ENCODE results near the gene SCO2. TPM values are rescaled to one million over a fixed set of nuclear protein-coding genes. Genes with fewer than 3 reads are reported as not detected.

The SCO2 gene
- total and polyA plus RNA-seq, 2 experiments from 2014 or later = 2.0 to 11.2 TPM

- H3K79me2 ChIP-seq = peaks cover 46% of the 10 kb centered on the region
- H4K20me1 ChIP-seq (ENCODE audit: insufficient read depth, poor library complexity, severe bottlenecking) = peaks cover 45% of the 10 kb centered on the region
- H3K4me3 ChIP-seq = peak within 1 kb of the TSS; percentile 53
- H3K27me3 ChIP-seq = peaks cover 10% of the 10 kb centered on the region
- peak; percentile 97 for DNase-seq (ENCODE audit: low spot score)
- 8% methylated on average over 30 of the region's 97 CpGs for WGBS (ENCODE audit: low lambda C conversion rate, missing lambda C conversion rate)
- no peaks in the 10 kb centered on the region for H3K9me2 ChIP-seq (replicated peaks; ENCODE audit: insufficient read depth)
- peak within 1 kb of the TSS; percentile 85 for H3K27ac ChIP-seq
- H3K9me3 ChIP-seq (ENCODE audit: low read depth) = no peaks in the 10 kb centered on the region
- peaks cover 34% of the 10 kb centered on the region for H3K4me1 ChIP-seq (ENCODE audit: insufficient read depth)
- TF ChIP-seq EZH2 (IDR thresholded peaks at IDR 0.05; ENCODE audit: borderline replicate concordance) (no peak), CTCF (IDR thresholded peaks at IDR 0.05; ENCODE audit: poor library complexity) (no peak), EZH2phosphoT487 (IDR thresholded peaks at IDR 0.05; ENCODE audit: low read depth, severe bottlenecking, unreplicated experiment) (no peak)
- H2AFZ ChIP-seq = peak within 1 kb of the TSS; percentile 71
- no peaks in the 10 kb centered on the region for H3K36me3 ChIP-seq (replicated peaks; ENCODE audit: insufficient read depth, low read depth)
- H3K4me2 ChIP-seq = peak within 1 kb of the TSS; percentile 89
Measured at GRCh38 chr22:50474710-50475651, 50.4 kb downstream of the SCO2 start, which contains the start of gene SBF1. SBF1 (minus strand) TSS chr22:50475035; CDS start chr22:50474840, 195 bp downstream.

GRCh38 chr22:50473855-50474671 lies 51.3 kb downstream of the SCO2 start:
- Histone ChIP-seq H3K9me3 (ENCODE audit: low read depth) (no peaks in the 10 kb centered on the region), H3K4me1 (ENCODE audit: insufficient read depth) (peaks cover 42% of the 10 kb centered on the region), H3K27ac (peak overlapping the region; percentile 85), H3K9me2 (replicated peaks; ENCODE audit: insufficient read depth) (no peaks in the 10 kb centered on the region), H3K27me3 (peaks cover 1% of the 10 kb centered on the region), H3K4me2 (peak overlapping the region; percentile 83), H4K20me1 (ENCODE audit: insufficient read depth, poor library complexity, severe bottlenecking) (peaks cover 54% of the 10 kb centered on the region), H3K36me3 (replicated peaks; ENCODE audit: insufficient read depth, low read depth) (no peaks in the 10 kb centered on the region), H2AFZ (no peak overlapping the region), H3K79me2 (peaks cover 56% of the 10 kb centered on the region), H3K4me3 (peak overlapping the region; percentile 44)
- peak; percentile 75 for DNase-seq (ENCODE audit: low spot score)
- WGBS (ENCODE audit: low lambda C conversion rate, missing lambda C conversion rate) = 22% methylated on average over 21 of the region's 62 CpGs
- no peak for TF ChIP-seq EZH2 (IDR thresholded peaks at IDR 0.05; ENCODE audit: borderline replicate concordance)
- no peak for TF ChIP-seq EZH2phosphoT487 (IDR thresholded peaks at IDR 0.05; ENCODE audit: low read depth, severe bottlenecking, unreplicated experiment)
- TF ChIP-seq CTCF (IDR thresholded peaks at IDR 0.05; ENCODE audit: poor library complexity) = no peak

Other genes with a start within 250 kb of the SCO2 start
- 91.4 and 113 TPM in 2 replicates for gene PLXNB2, start 218.0 kb downstream of the SCO2 start, total RNA-seq
- gene PLXNB2, start 218.0 kb downstream of the SCO2 start, polyA plus RNA-seq = 147 and 158 TPM in 2 replicates
- 3.1 and 3.3 TPM in 2 replicates for gene DENND6B, start 198.6 kb downstream of the SCO2 start, total RNA-seq
- gene DENND6B, start 198.6 kb downstream of the SCO2 start, polyA plus RNA-seq = 8.7 and 9.0 TPM in 2 replicates
- gene PPP6R2, start 182.3 kb downstream of the SCO2 start, total RNA-seq = 43.9 and 57.9 TPM in 2 replicates
- gene PPP6R2, start 182.3 kb downstream of the SCO2 start, polyA plus RNA-seq = 44.1 and 47.0 TPM in 2 replicates
- 26.1 and 34.5 TPM in 2 replicates for gene SBF1, start 50.6 kb downstream of the SCO2 start, total RNA-seq
- gene SBF1, start 50.6 kb downstream of the SCO2 start, polyA plus RNA-seq = 38.0 and 49.5 TPM in 2 replicates
- 3.0 and 4.1 TPM in 2 replicates for gene ADM2, start 44.1 kb downstream of the SCO2 start, total RNA-seq
- 5.0 and 5.1 TPM in 2 replicates for gene ADM2, start 44.1 kb downstream of the SCO2 start, polyA plus RNA-seq
- not detected in 2 replicates for gene MIOX, start 38.7 kb downstream of the SCO2 start, total RNA-seq
- not detected in 2 replicates for gene MIOX, start 38.7 kb downstream of the SCO2 start, polyA plus RNA-seq
- gene LMF2, start 17.9 kb downstream of the SCO2 start, total RNA-seq = 22.4 and 32.8 TPM in 2 replicates
- gene LMF2, start 17.9 kb downstream of the SCO2 start, polyA plus RNA-seq = 97.6 and 128 TPM in 2 replicates
- 24.4 and 25.6 TPM in 2 replicates for gene NCAPH2, start 17.4 kb downstream of the SCO2 start, total RNA-seq
- 40.6 and 48.0 TPM in 2 replicates for gene NCAPH2, start 17.4 kb downstream of the SCO2 start, polyA plus RNA-seq
- 36.6 and 46.4 TPM in 2 replicates for gene TYMP, start 4.4 kb upstream of the SCO2 start, total RNA-seq
- gene TYMP, start 4.4 kb upstream of the SCO2 start, polyA plus RNA-seq = 85.7 and 105 TPM in 2 replicates
- 0.92 and 1.7 TPM in 2 replicates for gene KLHDC7B, start 20.3 kb upstream of the SCO2 start, total RNA-seq
- gene KLHDC7B, start 20.3 kb upstream of the SCO2 start, polyA plus RNA-seq = 0.75 and 1.4 TPM in 2 replicates
- gene SYCE3, start 37.3 kb upstream of the SCO2 start, total RNA-seq = not detected in 2 replicates
- 1.4 and 1.5 TPM in 2 replicates for gene SYCE3, start 37.3 kb upstream of the SCO2 start, polyA plus RNA-seq
- gene CPT1B, start 52.8 kb upstream of the SCO2 start, total RNA-seq = 24.8 and 27.5 TPM in 2 replicates
- 64.0 and 80.1 TPM in 2 replicates for gene CPT1B, start 52.8 kb upstream of the SCO2 start, polyA plus RNA-seq
- gene CHKB, start 57.3 kb upstream of the SCO2 start, total RNA-seq = 54.9 and 57.4 TPM in 2 replicates
- 89.7 and 125 TPM in 2 replicates for gene CHKB, start 57.3 kb upstream of the SCO2 start, polyA plus RNA-seq
- gene MAPK8IP2, start 75.2 kb upstream of the SCO2 start, total RNA-seq = 1.0 and 1.6 TPM in 2 replicates
- gene MAPK8IP2, start 75.2 kb upstream of the SCO2 start, polyA plus RNA-seq = 3.8 and 4.0 TPM in 2 replicates
- gene ARSA, start 102.6 kb upstream of the SCO2 start, total RNA-seq = 26.2 and 31.3 TPM in 2 replicates
- 20.6 and 29.2 TPM in 2 replicates for gene ARSA, start 102.6 kb upstream of the SCO2 start, polyA plus RNA-seq
- 2.4 and 2.9 TPM in 2 replicates for gene SHANK3, start 147.2 kb upstream of the SCO2 start, total RNA-seq
- gene SHANK3, start 147.2 kb upstream of the SCO2 start, polyA plus RNA-seq = 1.9 and 2.6 TPM in 2 replicates
- not detected in 2 replicates for gene ACR, start 212.6 kb upstream of the SCO2 start, total RNA-seq
- gene ACR, start 212.6 kb upstream of the SCO2 start, polyA plus RNA-seq = not detected in 2 replicates